Tibial nerve (tissue), 4 donors: Measurements from ENCODE around the gene TRIM49C. TPM values are rescaled to one million over a fixed set of nuclear protein-coding genes. Genes with fewer than 3 reads are reported as not detected.
"Not testable (repeated sequence)": the region's sequence is repeated elsewhere in the genome, so short reads cannot be mapped to it uniquely, and the experiment has no call there.

Experiments
- DNase-seq, 2 donors: peaks; one replicate each; pipeline ENCODE4 v3.0.0-alpha.2; 2019; ENCODE audit warnings: low spot score in 2 of 2
- H3K27ac ChIP-seq, 4 donors: fragments of 200-600 bp; sonication (generic) in 3 of 4; one replicate each; pipeline ENCODE4 v1.5.1; 2017 to 2019; ENCODE audit warnings: mild to moderate bottlenecking in 1 of 4
- H3K27me3 ChIP-seq, 2 donors: fragments of 200-600 bp; sonication (generic) in 1 of 2; one replicate each; pipeline versions ENCODE4 v1.5.1 to v1.6.0; 2017 to 2019
- H3K36me3 ChIP-seq, 3 donors: fragments of 200-600 bp; sonication (generic); one replicate each; pipeline ENCODE4 v1.5.1; 2018 to 2019
- H3K4me1 ChIP-seq, 4 donors: fragments of 200-600 bp; sonication (generic) in 3 of 4; one replicate each; pipeline ENCODE4 v1.5.1; 2017 to 2019
- H3K4me3 ChIP-seq, 4 donors: fragments of 200-600 bp; sonication (generic) in 3 of 4; one replicate each; pipeline ENCODE4 v1.5.1; 2017 to 2019; ENCODE audit warnings: mild to moderate bottlenecking in 1 of 4, moderate library complexity in 1 of 4
- H3K9me3 ChIP-seq, 4 donors: fragments of 200-600 bp; sonication (generic) in 3 of 4; one replicate each; pipeline ENCODE4 v1.5.1; 2017 to 2019
- WGBS, 2 donors: methylation state at CpG; one replicate each; pipeline ENCODE4 v1.1.5; 2018; 5-methylcytosine and 5-hydroxymethylcytosine counted together
- small RNA-seq: library from RNA; depleted of rRNA; stranded (forward); fragments of <200 nt; gene quantifications from one replicate; pipeline ENCODE3, GENCODE V24; 2016
- total RNA-seq, 4 donors: library from RNA; depleted of rRNA; stranded (reverse); fragments of >200 nt; gene quantifications; one replicate each; pipeline ENCODE4 v1.1.0, GENCODE V29; 2016

Gene TRIM49C
- total RNA-seq: not detected

GRCh38 chr11:90030806-90031205 lies at the start of gene TRIM49C:
Gene TRIM49C, plus strand, starts transcription at chr11:90031106. Its CDS starts 4,106 bp downstream, at chr11:90035212.
- H3K4me1 ChIP-seq, H3K9me3 ChIP-seq, H3K27ac ChIP-seq, H3K27me3 ChIP-seq, H3K36me3 ChIP-seq, DNase-seq, H3K4me3 ChIP-seq: not testable (repeated sequence)
- WGBS, 2 donors: 100% methylated on average over 1 to 2 of the region's 2 CpGs

GRCh38 chr11:90024184-90024583 lies 6.7 kb upstream of the TRIM49C start:
- not testable (repeated sequence) for H3K9me3 ChIP-seq, H3K4me1 ChIP-seq, H3K27ac ChIP-seq, DNase-seq, H3K36me3 ChIP-seq, H3K4me3 ChIP-seq, H3K27me3 ChIP-seq
- no CpG with 5 or more reads among the region's 3 CpGs for WGBS, 2 donors

GRCh38 chr11:90051591-90052209 lies 20.8 kb downstream of the TRIM49C start:
- H3K27ac ChIP-seq, H3K27me3 ChIP-seq, H3K4me3 ChIP-seq, H3K36me3 ChIP-seq, DNase-seq, H3K9me3 ChIP-seq, H3K4me1 ChIP-seq: not testable (repeated sequence)
- WGBS, 2 donors: 67 to 70% methylated on average over 4 to 6 of the region's 41 CpGs

GRCh38 chr11:90052311-90052710 lies 21.4 kb downstream of the TRIM49C start:
- H3K27me3 ChIP-seq, H3K4me1 ChIP-seq, H3K36me3 ChIP-seq, H3K27ac ChIP-seq, H3K4me3 ChIP-seq, DNase-seq, H3K9me3 ChIP-seq: not testable (repeated sequence)
- WGBS, 2 donors: 7% methylated on average over 3 of the region's 33 CpGs; no CpG with 5 or more reads in 1 of the 2 donors

- not testable (repeated sequence) for H3K9me3 ChIP-seq, DNase-seq
- WGBS, 2 donors: 31 to 39% methylated on average over 19 to 20 of the region's 28 CpGs
Measured at GRCh38 chr11:90053545-90053944, 22.6 kb downstream of the TRIM49C start.

GRCh38 chr11:90085650-90086049 lies 54.7 kb downstream of the TRIM49C start, which contains the start of gene UBTFL1:
Gene UBTFL1, plus strand, starts transcription at chr11:90085950. Its CDS starts 0 bp downstream, at chr11:90085950.
- not testable (repeated sequence) for H3K4me3 ChIP-seq, H3K9me3 ChIP-seq, H3K36me3 ChIP-seq, H3K27ac ChIP-seq, H3K27me3 ChIP-seq, DNase-seq, H3K4me1 ChIP-seq
- WGBS, 2 donors: 83% methylated on average over 1 of the region's 3 CpGs; no CpG with 5 or more reads in 1 of the 2 donors

More at GRCh38 chr11:90053545-90053944, 22.6 kb downstream of the TRIM49C start:
- not testable (repeated sequence) for H3K27me3 ChIP-seq, H3K4me3 ChIP-seq, H3K27ac ChIP-seq, H3K4me1 ChIP-seq, H3K36me3 ChIP-seq

GRCh38 chr11:90088731-90089130 lies 57.8 kb downstream of the TRIM49C start:
- not testable (repeated sequence) for H3K9me3 ChIP-seq, H3K27ac ChIP-seq, H3K4me3 ChIP-seq, DNase-seq, H3K4me1 ChIP-seq, H3K27me3 ChIP-seq, H3K36me3 ChIP-seq
- 71 to 73% methylated on average over 2 of the region's 2 CpGs for WGBS, 2 donors

Small RNA genes within 50 kb of the gene (small RNA-seq; reads per million reads assigned to genes)
- gene AP000827.1: not detected

Other genes with a start within 250 kb of the TRIM49C start
- not detected for gene TRIM49, start 222.5 kb upstream of the TRIM49C start, total RNA-seq
- gene TRIM64B, start 152.6 kb upstream of the TRIM49C start, total RNA-seq: not detected
- gene TRIM49D1, start 108.9 kb upstream of the TRIM49C start, total RNA-seq: under 1 TPM in 1 of 4 donors, not detected in 3; 0.21 TPM
- gene TRIM49D2, start 107.0 kb upstream of the TRIM49C start, total RNA-seq: not detected
- gene TRIM64, start 65.1 kb upstream of the TRIM49C start, total RNA-seq: not detected
- gene UBTFL1, start 54.8 kb downstream of the TRIM49C start, total RNA-seq: not detected
- gene NAALAD2, start 103.6 kb downstream of the TRIM49C start, total RNA-seq: 10 to 100 TPM in 1 of 4 donors, 1 to 10 TPM in 3; 4.2 to 13.5 (median 8.3) TPM
- gene CHORDC1, start 191.9 kb downstream of the TRIM49C start, total RNA-seq: 10 to 100 TPM; 30.0 to 69.3 (median 46.6) TPM